Hematopoietic multipotent progenitor cell treated with erythropoietin and hydrocortisone succinate and interleukin-3 and kit ligand, for 15 days (in vitro differentiated cells): Measurements from ENCODE around the gene TMED6.
"Not testable (repeated sequence)": the region's sequence is repeated elsewhere in the genome, so short reads cannot be mapped to it uniquely, and the experiment has no call there.

Source experiments
- DNase-seq: peaks from one replicate; pipeline ENCODE4 v3.0.0-alpha.2; 2015; ENCODE audit warnings: low spot score

The TMED6 gene

GRCh38 chr16:69360070-69360469 lies 8.5 kb upstream of the TMED6 start:
- not testable (repeated sequence) for DNase-seq

- no peak for DNase-seq
Measured at GRCh38 chr16:69350536-69351133, 951 bp downstream of the TMED6 start.

- DNase-seq, result no peak
Measured at GRCh38 chr16:69349536-69349935, 2.0 kb downstream of the TMED6 start.

- DNase-seq, result no peak
Measured at GRCh38 chr16:69348222-69348621, 3.4 kb downstream of the TMED6 start.

- DNase-seq, result peak; percentile 23
Measured at GRCh38 chr16:69346683-69347082, 4.9 kb downstream of the TMED6 start.

DNA sequence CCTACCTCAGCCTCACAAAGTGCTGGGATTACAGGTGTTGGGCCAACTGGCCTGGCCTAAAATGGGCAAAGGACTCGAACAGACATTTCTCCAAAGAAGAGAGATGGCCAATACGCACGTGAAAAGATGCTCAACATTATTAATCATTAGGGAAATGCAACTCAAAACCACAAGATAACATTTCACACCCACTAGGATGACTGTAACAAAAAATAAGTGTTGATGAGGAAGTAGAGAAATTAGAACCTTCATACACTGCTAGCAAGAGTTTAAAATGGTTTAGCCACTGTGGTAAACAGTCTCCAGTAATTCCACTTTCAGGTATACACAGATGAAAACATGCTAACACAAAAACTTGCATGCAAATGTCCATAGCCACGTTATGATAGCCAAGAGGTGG lies 5.7 kb downstream of the TMED6 start:
- no peak for DNase-seq

DNA sequence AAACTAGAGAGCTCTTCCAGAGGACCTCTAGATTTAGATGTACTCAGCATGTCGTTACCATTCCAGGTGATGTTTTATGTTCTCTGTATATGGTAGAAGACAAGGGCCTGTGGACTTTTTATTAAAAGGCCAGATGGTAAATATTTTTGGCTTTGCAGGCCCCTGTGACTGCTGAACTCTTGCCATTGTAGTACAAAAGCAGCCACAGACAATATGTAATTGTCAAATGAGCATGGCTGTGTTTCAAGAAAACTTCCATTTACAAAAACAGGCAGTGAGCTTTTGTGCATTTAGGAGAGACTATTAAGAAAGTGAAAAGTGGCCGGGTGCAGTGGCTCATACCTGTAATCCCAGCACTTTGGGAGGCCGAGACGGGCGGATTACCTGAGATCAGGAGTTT lies 7.4 kb downstream of the TMED6 start:
- no peak for DNase-seq

GRCh38 chr16:69340095-69340644 lies 11.4 kb downstream of the TMED6 start:
- DNase-seq, result peak; percentile 20

GRCh38 chr16:69339289-69340094 lies 12.1 kb downstream of the TMED6 start, which contains the start of the genes COG8 and NIP7:
Gene COG8, minus strand, starts transcription at chr16:69339564. Its CDS starts 12 bp downstream, at chr16:69339552.
Gene NIP7, plus strand, starts transcription at chr16:69339772. Its CDS starts 58 bp downstream, at chr16:69339830.
- peak; percentile 96 for DNase-seq

DNA sequence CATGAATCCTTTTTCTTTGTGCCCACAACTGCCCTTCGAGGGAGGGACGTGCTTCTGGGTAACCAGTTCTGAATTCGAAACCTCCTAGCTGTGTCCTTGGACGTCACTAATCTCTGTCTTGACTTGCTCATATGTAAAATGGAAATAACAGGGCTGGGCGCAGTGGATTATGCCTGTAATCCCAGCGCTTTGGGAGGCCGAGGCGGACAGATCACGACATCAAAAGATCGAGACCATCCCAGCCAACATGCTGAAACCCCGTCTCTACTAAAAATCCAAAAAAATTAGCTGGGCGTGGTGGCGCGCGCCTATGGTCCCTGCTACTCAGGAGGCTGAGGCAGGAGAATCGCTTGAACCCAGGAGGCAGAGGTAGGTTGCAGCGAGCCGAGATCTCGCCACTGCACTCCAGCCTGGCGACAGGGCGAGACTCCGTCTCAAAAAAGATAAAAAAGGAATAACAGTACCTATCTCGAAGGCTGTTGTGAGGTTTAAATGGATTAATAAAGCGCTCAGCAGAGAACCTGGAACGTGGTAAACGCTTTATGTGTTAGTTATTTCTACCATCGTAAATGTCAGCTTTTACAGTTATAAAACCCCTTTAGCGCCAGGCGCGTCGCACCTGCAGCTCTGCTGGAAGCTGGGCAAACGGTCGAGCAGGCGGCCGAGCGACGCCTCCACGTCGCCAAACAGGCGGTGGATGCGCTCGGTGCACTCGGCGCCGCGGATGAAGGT lies 12.9 kb downstream of the TMED6 start:
- no peak for DNase-seq

- no peak for DNase-seq
Measured at GRCh38 chr16:69334696-69335095, 16.9 kb downstream of the TMED6 start.

DNA sequence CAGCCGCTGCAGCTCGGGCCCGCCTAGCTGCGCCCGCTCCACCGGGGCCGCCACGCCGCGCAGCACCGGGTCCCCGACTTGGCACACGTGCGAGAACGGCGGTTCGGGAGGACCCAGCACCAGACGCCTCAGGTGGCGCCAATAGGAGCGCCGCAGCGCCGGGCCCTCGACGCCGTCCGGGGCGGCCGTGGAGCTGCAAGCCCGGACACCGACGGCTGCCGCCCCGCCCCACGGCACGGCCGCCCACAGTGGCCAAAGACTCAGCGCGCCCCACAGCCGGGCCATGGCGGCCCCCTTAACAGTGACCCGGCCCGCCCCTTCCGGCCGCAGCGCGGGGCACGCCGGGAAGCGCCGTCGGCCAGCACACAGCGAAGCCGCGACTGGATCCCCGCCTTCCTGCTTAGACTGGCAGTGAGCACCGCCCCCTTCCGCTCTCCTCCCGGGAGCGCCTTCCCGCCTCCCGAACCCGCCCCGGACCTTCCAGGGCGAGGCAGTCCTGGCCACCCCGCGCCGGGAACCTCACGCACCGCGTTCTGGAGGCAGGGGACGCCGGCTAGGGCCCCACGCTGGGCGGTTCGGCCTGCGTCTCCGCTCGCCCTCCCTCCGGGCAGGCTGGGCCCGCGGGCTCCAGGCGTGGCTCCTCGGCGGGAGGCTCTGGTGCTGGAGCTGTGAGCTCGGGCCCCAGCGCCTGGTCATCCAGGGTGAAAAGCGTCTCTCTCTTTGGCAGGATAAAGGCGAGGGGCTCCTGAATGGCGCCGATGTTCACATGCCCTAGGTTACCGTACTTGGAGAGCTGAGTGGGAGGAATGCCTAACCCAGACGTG lies 21.1 kb downstream of the TMED6 start, which contains the start of gene PDF:
TSS of gene PDF (minus strand) at position 303 of the 824 bp plus-strand sequence. CDS start at position 285, 18 bp downstream.
- DNase-seq, result peak; percentile 87

- DNase-seq, result no peak
Measured at GRCh38 chr16:69329369-69330285, 22.0 kb downstream of the TMED6 start.

DNA sequence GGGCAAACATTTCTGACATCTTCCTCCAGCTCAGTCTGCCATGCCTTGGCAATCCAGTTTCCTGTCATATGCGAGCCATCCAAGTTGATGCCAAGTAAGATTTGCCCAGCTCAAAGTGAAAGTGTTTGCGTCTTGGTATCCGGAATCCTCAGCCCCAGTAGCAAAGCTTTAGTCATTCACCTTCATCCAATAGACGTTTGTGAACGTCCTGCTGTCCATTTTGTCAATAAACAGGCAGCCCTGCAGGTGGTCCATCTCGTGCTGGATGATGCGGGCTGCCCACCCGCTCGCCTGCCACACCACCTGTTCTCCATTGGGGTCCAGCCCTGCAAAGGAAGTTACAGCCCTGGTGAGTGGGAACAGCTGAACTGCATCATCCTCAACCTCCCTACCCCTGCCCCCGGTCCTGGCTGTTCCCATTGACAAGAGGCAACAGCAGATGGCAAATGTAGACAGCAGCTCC lies 22.7 kb downstream of the TMED6 start:
- no peak for DNase-seq

DNA sequence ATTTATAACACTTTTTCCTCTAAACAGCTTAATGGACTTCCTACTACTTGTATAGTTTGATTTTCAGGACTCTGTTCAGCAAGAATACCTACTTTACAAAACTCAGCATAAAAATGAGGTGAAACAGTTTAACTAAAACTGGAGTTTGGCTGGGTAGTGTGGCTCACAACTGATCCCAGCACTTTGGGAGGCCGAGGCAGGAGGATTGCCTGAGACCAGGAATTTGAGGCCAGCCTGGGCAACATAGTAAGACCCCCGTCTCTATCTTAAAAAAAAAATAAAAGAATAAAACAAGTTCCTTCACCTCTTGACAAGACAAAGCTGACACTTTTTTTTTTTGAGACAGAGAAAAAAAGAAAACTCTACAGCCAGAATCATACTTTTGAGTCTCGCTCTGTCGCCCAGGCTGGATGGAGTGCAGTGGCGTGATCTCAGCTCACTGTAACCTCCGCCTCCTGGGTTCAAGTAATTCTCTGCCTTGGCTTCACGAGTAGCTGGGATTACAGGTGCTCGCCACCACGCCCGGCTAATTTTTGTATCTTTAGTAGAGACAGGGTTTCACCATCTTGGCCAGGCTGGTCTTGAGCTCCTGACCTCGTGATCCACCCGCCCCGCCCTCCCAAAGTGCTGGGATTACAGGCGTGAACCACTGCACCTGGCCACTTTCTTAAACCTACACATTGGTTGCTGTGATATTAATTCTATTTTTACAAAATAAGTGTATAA lies 23.8 kb downstream of the TMED6 start:
- DNase-seq, result no peak

DNA sequence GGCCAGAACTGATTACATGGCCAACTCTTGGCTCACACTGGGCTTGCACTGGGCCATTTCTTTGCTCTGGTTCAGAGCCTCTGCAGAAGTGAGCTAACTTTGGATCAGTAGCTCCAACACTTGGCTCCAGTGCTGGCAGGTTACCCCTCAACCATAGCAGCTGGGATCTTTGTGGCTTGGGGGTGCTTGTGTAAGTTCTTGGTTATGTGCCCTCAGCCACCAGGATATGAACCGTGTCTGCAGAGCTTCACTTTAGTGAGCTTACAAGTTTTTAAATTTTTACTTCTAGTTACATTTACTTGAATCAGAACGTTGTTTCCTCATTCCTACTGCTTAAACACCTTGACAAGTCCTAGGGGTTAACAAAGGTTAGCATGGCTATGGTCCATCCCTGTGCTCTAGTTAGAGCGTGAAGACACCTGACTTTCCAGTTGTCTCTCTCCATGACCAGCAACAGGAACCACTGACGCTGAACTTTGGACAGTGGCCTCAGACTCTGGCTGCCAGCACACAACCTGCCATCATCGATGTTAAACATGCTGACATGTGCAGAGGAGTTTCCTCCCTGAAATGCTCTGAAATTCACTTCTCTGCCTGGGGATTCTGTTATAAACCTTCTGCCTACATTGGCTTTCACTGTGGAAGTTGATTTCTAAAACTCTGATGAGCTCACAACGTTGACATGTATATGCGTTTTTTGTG lies 25.3 kb downstream of the TMED6 start:
- DNase-seq, result no peak

DNA sequence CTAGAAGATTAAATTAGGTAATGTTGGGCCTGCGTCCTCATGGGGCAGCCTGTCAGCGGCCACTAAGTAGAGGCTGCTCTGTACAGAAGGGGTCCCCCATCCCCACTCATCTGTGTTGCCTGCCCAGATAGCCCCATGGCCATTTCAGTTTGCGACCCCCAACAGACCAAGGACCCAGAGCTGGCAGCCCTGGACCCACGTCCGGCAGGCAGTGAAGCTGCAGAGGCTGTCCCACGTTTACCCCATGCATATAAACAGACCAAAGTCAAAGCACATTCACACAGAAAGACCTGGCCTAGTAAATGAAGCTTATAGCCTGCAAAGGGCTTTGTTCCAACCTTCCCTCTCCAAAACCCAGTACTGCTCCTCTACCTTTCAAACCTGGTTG lies 25.8 kb downstream of the TMED6 start:
- no peak for DNase-seq

GRCh38 chr16:69324585-69325253 lies 26.9 kb downstream of the TMED6 start:
- no peak for DNase-seq
